CD4-positive, CD25-positive, alpha-beta regulatory T cell (primary cell): ENCODE results near the gene HPF1. TPM values are rescaled to one million over a fixed set of nuclear protein-coding genes. Genes with fewer than 3 reads are reported as not detected.
A peak's percentile ranks its signal among the peaks of the same experiment; 100 is the strongest.

ENCODE experiments used
- ATAC-seq, 2 donors: fragments of 150-1000 bp; cut with Tn5 transposase; one replicate each; pipeline ENCODE4 v1.10.0; 2021; ENCODE audit warnings: low read depth in 2 of 2, moderate number of reproducible peaks in 2 of 2, moderate library complexity in 1 of 2
- DNase-seq, 3 donors: peaks; one replicate each; pipeline versions ENCODE4 v3.0.0 to v3.0.0-alpha.2; 2012 to 2022; ENCODE audit warnings: mixed read lengths in 1 of 3
- H3K27ac ChIP-seq: one replicate; pipeline ENCODE4 v1.7.0; 2013; ENCODE audit warnings: mild to moderate bottlenecking, low read length; ENCODE audit not compliant: insufficient read depth, poor library complexity, severe bottlenecking
- H3K27me3 ChIP-seq: one replicate; pipeline ENCODE4 v1.7.0; 2013; ENCODE audit warnings: low read length; ENCODE audit not compliant: control insufficient read depth, insufficient read depth
- H3K36me3 ChIP-seq: one replicate; pipeline ENCODE4 v1.7.0; 2013; ENCODE audit warnings: mild to moderate bottlenecking, low read length, moderate library complexity; ENCODE audit not compliant: control insufficient read depth, insufficient read depth
- H3K4me1 ChIP-seq: 2 replicates; pipeline ENCODE4 v1.7.0; 2013; ENCODE audit warnings: mild to moderate bottlenecking, low read length; ENCODE audit not compliant: insufficient read depth, control insufficient read depth, poor library complexity, severe bottlenecking
- H3K4me3 ChIP-seq: one replicate; pipeline ENCODE4 v1.7.0; 2013; ENCODE audit warnings: low read depth, mild to moderate bottlenecking, low read length, moderate library complexity
- H3K9me3 ChIP-seq, 2 experiments: 1 replicate in 1 of 2; 2 replicates in 1 of 2; pipeline ENCODE4 v1.7.0; 2013; ENCODE audit warnings: low read length in 2 of 2, mild to moderate bottlenecking in 1 of 2, moderate library complexity in 1 of 2; ENCODE audit not compliant: control insufficient read depth in 2 of 2
- H3K27ac Mint-ChIP-seq, 3 donors: one replicate each; pipeline ENCODE4 v1.8.0; 2020 to 2022; ENCODE audit warnings: mild to moderate bottlenecking in 3 of 3, mixed read lengths in 3 of 3, moderate library complexity in 2 of 3
- H3K27me3 Mint-ChIP-seq: one replicate; pipeline ENCODE4 v1.8.0; 2022; ENCODE audit warnings: mild to moderate bottlenecking, mixed read lengths
- H3K36me3 Mint-ChIP-seq: one replicate; pipeline ENCODE4 v1.8.0; 2020; ENCODE audit warnings: mixed read lengths
- H3K4me1 Mint-ChIP-seq, 4 donors: one replicate each; pipeline ENCODE4 v1.8.0; 2020 to 2022; ENCODE audit warnings: mixed read lengths in 4 of 4, mild to moderate bottlenecking in 1 of 4
- H3K4me3 Mint-ChIP-seq, 4 donors: one replicate each; pipeline ENCODE4 v1.8.0; 2020 to 2022; ENCODE audit warnings: mild to moderate bottlenecking in 4 of 4, mixed read lengths in 4 of 4, moderate library complexity in 3 of 4
- H3K9me3 Mint-ChIP-seq, 7 donors: one replicate each; pipeline ENCODE4 v1.8.0; 2020 to 2022; ENCODE audit warnings: mixed read lengths in 7 of 7, mild to moderate bottlenecking in 3 of 7, moderate library complexity in 2 of 7
- polyA plus RNA-seq, 4 donors: library from polyadenylated mRNA; unstranded; fragments of 300-500 nt; fragmentation: Illumina TruSeq; gene quantifications; one replicate each; pipeline ENCODE4 v1.2.3, GENCODE V29; 2021
- total RNA-seq: library from RNA; stranded (reverse); gene quantifications from one replicate; pipeline ENCODE4 v1.2.3, GENCODE V29; 2022

Gene HPF1
- total and polyA plus RNA-seq, 5 donors from 2014 or later = 12.7 to 55.5 (median 40.7) TPM

DNA sequence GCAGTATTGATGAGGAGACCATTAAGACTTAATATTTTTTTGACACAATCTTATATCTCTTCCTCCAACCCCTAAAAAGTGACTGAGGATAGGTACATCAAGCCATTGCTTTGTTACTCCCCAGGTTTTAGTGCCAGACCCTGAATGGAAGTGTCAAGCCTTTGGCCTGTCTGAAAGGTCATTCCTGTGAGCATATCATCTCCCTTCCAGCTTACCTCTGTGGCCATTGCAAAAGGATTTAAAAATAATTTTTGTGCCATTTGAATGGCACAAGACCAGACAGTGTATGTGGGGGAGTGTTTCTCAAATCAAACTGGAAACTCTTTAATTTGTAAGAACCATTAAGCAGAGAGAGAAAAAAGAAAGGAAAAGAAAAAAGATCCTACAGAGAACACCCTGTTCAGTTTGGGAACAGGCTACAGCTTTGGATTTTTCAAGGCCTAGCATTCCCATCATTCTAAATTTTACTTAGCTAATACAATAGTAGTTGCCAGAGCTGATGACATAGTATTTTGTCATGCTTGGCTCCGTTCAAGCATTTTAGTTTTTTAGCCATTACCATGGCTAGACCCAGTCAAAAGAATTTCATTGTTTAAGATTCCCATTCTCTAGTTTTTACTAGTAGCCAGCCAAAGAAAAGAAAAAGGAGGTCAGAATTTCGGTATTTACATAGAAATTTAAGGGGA, 49.6 kb downstream of the HPF1 start:
- peaks cover 34% of the 10 kb centered on the region for H3K36me3 Mint-ChIP-seq
- DNase-seq (no peak), ATAC-seq (no peak)
- Histone ChIP-seq H3K36me3 (peaks cover 25% of the 10 kb centered on the region), H3K9me3 (no peaks in the 10 kb centered on the region), H3K4me3 (no peak overlapping the region), H3K27me3 (no peaks in the 10 kb centered on the region), H3K4me1 (no peaks in the 10 kb centered on the region), H3K27ac (no peak overlapping the region)
- H3K27ac Mint-ChIP-seq = no peak overlapping the region
- H3K27me3 Mint-ChIP-seq = no peaks in the 10 kb centered on the region
- H3K4me3 Mint-ChIP-seq = no peak overlapping the region
- peaks cover 0 to 22% (median 4%) of the 10 kb centered on the region in 4 donors for H3K4me1 Mint-ChIP-seq
- no peaks in the 10 kb centered on the region for H3K9me3 Mint-ChIP-seq

DNA sequence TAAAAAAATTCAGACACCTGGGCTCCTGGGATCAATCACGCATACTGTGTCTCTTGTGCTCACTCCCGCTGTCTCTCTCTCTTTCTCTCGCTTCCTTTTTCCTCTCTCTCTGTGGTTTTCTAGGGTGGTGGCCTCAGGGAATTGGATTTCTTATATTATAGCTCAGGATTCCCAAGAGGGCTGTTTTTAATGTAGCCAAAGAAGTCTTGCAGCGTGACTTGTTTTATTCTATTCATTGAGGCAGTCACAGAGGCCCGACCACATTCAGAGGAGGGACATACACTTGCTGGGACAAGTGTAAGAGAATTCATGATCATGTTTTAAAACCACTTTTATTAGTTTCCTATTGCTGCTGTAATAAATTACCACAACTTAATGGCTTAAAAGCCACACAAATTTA, 59.4 kb downstream of the HPF1 start:
- Mint-ChIP-seq H3K36me3 (peaks cover 39% of the 10 kb centered on the region), H3K27ac (peak overlapping the region in 1 of 3 donors; percentile 56), H3K9me3 (no peaks in the 10 kb centered on the region), H3K4me3 (no peak overlapping the region), H3K4me1 (peaks cover 0 to 4% (median 0%) of the 10 kb centered on the region in 4 donors), H3K27me3 (no peaks in the 10 kb centered on the region)
- H3K9me3 ChIP-seq = no peaks in the 10 kb centered on the region
- ATAC-seq (no peak), DNase-seq (no peak)
- H3K4me3 ChIP-seq = no peak overlapping the region
- no peaks in the 10 kb centered on the region for H3K4me1 ChIP-seq
- H3K36me3 ChIP-seq = peaks cover 35% of the 10 kb centered on the region
- no peak overlapping the region for H3K27ac ChIP-seq
- H3K27me3 ChIP-seq = no peaks in the 10 kb centered on the region

DNA sequence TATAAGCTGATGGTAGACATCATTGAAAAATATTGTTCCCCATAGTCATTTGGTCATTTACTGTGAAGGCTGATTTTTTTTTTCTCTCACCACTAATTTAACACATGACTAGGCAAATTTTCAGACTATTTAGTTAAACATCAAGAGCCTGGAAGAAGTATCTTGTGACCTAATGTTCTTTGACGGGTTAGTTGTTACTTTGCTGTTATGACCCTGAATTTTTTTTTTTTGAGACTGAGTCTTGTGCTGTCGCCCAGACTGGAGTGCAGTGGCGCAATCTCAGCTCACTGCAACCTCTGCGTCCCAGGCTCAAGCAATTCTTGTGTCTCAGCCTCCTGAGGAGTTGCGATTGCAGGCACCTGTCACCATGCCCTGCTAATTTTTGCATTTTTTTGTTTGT, 67.0 kb downstream of the HPF1 start:
- no peak for DNase-seq
- Mint-ChIP-seq H3K27ac (no peak overlapping the region), H3K4me3 (no peak overlapping the region)

DNA sequence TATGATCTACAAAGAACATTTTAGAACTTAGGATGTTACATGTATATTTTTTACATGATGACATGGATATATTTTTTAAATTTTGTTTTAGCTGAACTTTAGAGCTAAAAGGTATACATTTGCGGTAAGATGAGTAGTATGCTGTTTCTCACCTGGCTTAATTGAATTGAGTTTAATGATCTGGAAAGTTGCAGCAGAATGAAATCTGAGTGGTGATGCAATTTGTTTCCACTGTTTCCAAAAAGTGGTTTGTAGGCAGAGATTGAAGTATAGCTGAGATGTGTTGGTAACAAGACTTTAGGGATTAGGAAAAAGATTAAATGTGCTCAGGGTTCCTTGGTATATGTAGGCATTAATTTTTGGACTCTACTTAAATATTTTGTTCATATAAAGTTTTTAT, 68.1 kb downstream of the HPF1 start:
- Histone ChIP-seq H3K36me3 (peaks cover 25% of the 10 kb centered on the region), H3K4me1 (no peaks in the 10 kb centered on the region), H3K27me3 (no peaks in the 10 kb centered on the region), H3K4me3 (no peak overlapping the region), H3K9me3 (no peaks in the 10 kb centered on the region), H3K27ac (no peak overlapping the region)
- H3K27ac Mint-ChIP-seq = no peak overlapping the region
- no peak for DNase-seq
- H3K4me1 Mint-ChIP-seq = peaks cover 0 to 13% (median 6%) of the 10 kb centered on the region in 4 donors
- H3K27me3 Mint-ChIP-seq = no peaks in the 10 kb centered on the region
- ATAC-seq = no peak
- peaks cover 43% of the 10 kb centered on the region for H3K36me3 Mint-ChIP-seq
- peaks cover 0 to 1% (median 0%) of the 10 kb centered on the region in 7 donors for H3K9me3 Mint-ChIP-seq
- no peak overlapping the region for H3K4me3 Mint-ChIP-seq

More for the DNA sequence above, 67.0 kb downstream of the HPF1 start:
- Histone ChIP-seq H3K36me3 (peaks cover 29% of the 10 kb centered on the region), H3K9me3 (no peaks in the 10 kb centered on the region), H3K27ac (no peak overlapping the region), H3K4me3 (no peak overlapping the region), H3K4me1 (no peaks in the 10 kb centered on the region), H3K27me3 (no peaks in the 10 kb centered on the region)
- no peaks in the 10 kb centered on the region for H3K27me3 Mint-ChIP-seq
- no peak for ATAC-seq
- peaks cover 0 to 13% (median 6%) of the 10 kb centered on the region in 4 donors for H3K4me1 Mint-ChIP-seq
- peaks cover 42% of the 10 kb centered on the region for H3K36me3 Mint-ChIP-seq
- peaks cover 0 to 1% (median 0%) of the 10 kb centered on the region in 7 donors for H3K9me3 Mint-ChIP-seq

DNA sequence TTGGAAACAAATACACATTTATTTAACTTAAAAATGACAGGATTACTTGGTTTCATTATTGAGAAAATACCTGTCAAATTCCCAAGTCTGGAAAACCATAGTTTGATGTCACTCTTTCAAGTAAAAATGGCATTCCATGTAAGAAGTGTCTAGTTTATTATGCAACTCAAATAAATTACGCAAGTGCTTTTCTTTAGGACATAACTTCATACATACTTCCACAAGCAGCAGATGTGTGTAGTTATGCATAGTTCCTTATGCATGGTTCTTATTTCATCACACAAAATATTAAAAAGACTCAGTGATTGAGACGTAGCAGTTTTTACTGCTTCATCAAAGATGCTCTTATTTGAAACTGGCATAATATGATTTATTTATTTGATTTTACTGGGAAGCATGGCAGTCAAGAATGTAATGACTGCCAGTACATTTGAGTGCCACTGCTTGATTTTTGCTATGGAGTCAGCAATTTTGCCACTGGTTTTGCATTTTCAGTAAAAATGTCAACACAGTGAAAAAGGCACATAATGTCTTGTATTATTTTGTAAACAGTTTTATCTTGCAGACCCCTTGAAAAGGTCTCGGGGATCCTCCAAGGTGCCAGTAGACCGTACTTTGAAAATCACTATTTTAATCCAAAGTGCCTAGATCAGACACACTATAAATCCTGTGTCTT, 75.2 kb downstream of the HPF1 start:
- peaks cover 0 to 6% (median 5%) of the 10 kb centered on the region in 4 donors for H3K4me1 Mint-ChIP-seq
- Histone ChIP-seq H3K4me1 (no peaks in the 10 kb centered on the region), H3K27me3 (no peaks in the 10 kb centered on the region), H3K9me3 (no peaks in the 10 kb centered on the region), H3K27ac (no peak overlapping the region), H3K36me3 (peaks cover 16% of the 10 kb centered on the region), H3K4me3 (no peak overlapping the region)
- peaks cover 0 to 1% (median 0%) of the 10 kb centered on the region in 7 donors for H3K9me3 Mint-ChIP-seq
- no peak overlapping the region for H3K4me3 Mint-ChIP-seq
- DNase-seq (no peak), ATAC-seq (no peak)
- no peaks in the 10 kb centered on the region for H3K27me3 Mint-ChIP-seq
- peaks cover 36% of the 10 kb centered on the region for H3K36me3 Mint-ChIP-seq
- no peak overlapping the region for H3K27ac Mint-ChIP-seq

Other genes with a start within 250 kb of the HPF1 start
- 22.9 TPM for gene NEK1, start 145.4 kb downstream of the HPF1 start, total RNA-seq
- 10 to 100 TPM in 2 of 4 donors, 1 to 10 TPM in 2; 7.7 to 11.0 (median 9.9) TPM for gene NEK1, start 145.4 kb downstream of the HPF1 start, polyA plus RNA-seq
- 17.0 TPM for gene CLCN3, start 137.4 kb downstream of the HPF1 start, total RNA-seq
- gene CLCN3, start 137.4 kb downstream of the HPF1 start, polyA plus RNA-seq = 10 to 100 TPM in 1 of 4 donors, 1 to 10 TPM in 3; 6.3 to 12.0 (median 8.5) TPM